ENCODE measurements around the gene C2orf49. TPM values are rescaled to one million over a fixed set of nuclear protein-coding genes. Genes with fewer than 3 reads are reported as not detected.

The C2orf49 gene
- total RNA-seq, 1 donor from 2014 or later: 21.6 TPM

DNA sequence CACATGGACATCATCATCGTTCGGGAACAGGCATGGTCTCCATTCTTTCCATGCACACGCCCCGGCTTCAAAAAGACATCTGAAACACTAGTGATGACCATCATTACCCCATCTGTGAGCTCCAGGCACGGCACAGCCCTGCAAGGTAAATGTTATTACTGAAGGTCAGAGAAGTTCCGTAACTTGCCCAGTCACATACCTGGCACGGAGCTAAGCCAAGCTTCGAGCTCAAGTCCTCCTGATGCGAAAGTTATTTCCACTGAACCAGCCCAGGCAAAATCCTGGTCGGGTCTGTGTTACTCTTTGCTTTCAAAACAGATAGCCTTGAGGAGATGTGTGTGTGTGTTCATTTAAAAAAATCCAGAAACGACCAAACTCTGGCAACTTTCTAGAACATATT is 38.7 kb downstream of the C2orf49 start:
- H3K4me1 Mint-ChIP-seq (ENCODE audit: low read depth, unreplicated experiment): peaks cover 48% of the 10 kb centered on the region

DNA sequence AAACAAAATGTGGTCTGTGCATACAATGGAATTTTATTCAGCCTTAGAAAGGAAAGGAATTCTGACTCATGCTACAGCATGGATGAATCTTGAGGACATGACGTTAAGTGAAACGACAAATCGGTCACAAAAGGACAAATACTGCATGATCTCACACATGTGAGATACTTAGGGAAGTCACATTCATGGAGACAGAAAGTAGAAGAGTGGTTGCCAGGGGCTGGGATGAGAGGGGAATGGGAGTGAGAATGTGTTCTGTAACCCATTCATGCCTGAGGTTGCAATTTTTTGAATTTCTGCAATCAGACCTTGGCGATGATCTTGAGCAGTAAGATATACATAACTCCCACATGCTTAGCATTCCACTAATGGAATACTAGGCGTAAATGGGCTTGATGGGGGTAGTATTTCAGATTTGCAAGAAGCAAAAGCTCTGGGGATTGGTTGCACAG is 39.5 kb downstream of the C2orf49 start:
- DNase-seq (ENCODE audit: low read depth) (peak; percentile 92), FAIRE-seq (no peak)
- Histone ChIP-seq H4K20me1 (ENCODE audit: insufficient read depth, low read length) (peaks cover 99% of the 10 kb centered on the region), H3K4me2 (ENCODE audit: low read length) (peak overlapping the region; percentile 50), H3K27ac (ENCODE audit: low read depth, low read length) (peak overlapping the region; percentile 66), H3K36me3 (ENCODE audit: insufficient read depth, low read length) (peaks cover 71% of the 10 kb centered on the region), H3K27me3 (ENCODE audit: insufficient read depth, low read length) (no peaks in the 10 kb centered on the region), H3K4me3 (ENCODE audit: insufficient read depth, low read depth, low read length) (no peak overlapping the region), H3K79me2 (ENCODE audit: insufficient read depth, low read length) (peaks cover 91% of the 10 kb centered on the region), H3K9me3 (ENCODE audit: insufficient read depth, low read depth, low read length) (no peaks in the 10 kb centered on the region), H3K4me1 (ENCODE audit: insufficient read depth, low read length) (peaks cover 72% of the 10 kb centered on the region), H3K9ac (ENCODE audit: low read length) (peak overlapping the region; percentile 2), H2AFZ (ENCODE audit: low read depth, low read length) (no peak overlapping the region)
- H3K4me3 Mint-ChIP-seq (ENCODE audit: unreplicated experiment): no peak overlapping the region
- TF ChIP-seq EZH2 (IDR thresholded peaks at IDR 0.05; ENCODE audit: insufficient read depth, low read length): no peak
- TF ChIP-seq, protein P1, sequence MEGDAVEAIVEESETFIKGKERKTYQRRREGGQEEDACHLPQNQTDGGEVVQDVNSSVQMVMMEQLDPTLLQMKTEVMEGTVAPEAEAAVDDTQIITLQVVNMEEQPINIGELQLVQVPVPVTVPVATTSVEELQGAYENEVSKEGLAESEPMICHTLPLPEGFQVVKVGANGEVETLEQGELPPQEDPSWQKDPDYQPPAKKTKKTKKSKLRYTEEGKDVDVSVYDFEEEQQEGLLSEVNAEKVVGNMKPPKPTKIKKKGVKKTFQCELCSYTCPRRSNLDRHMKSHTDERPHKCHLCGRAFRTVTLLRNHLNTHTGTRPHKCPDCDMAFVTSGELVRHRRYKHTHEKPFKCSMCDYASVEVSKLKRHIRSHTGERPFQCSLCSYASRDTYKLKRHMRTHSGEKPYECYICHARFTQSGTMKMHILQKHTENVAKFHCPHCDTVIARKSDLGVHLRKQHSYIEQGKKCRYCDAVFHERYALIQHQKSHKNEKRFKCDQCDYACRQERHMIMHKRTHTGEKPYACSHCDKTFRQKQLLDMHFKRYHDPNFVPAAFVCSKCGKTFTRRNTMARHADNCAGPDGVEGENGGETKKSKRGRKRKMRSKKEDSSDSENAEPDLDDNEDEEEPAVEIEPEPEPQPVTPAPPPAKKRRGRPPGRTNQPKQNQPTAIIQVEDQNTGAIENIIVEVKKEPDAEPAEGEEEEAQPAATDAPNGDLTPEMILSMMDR (IDR thresholded peaks at IDR 0.05; ENCODE audit: insufficient read depth, low read depth, low read length): no peak
- peaks cover 45% of the 10 kb centered on the region for H3K4me1 Mint-ChIP-seq (ENCODE audit: low read depth, unreplicated experiment)
- H3K9me3 Mint-ChIP-seq (ENCODE audit: unreplicated experiment): no peaks in the 10 kb centered on the region
- no peaks in the 10 kb centered on the region for H3K27me3 Mint-ChIP-seq (ENCODE audit: low read depth, unreplicated experiment)
- peaks cover 61% of the 10 kb centered on the region for H3K36me3 Mint-ChIP-seq (ENCODE audit: low read depth, unreplicated experiment)
- H3K27ac Mint-ChIP-seq (ENCODE audit: unreplicated experiment): no peak overlapping the region

More for the DNA sequence above, 38.7 kb downstream of the C2orf49 start:
- H3K36me3 ChIP-seq (ENCODE audit: insufficient read depth, low read length): peaks cover 71% of the 10 kb centered on the region
- Mint-ChIP-seq H3K27ac (ENCODE audit: unreplicated experiment) (peak overlapping the region; percentile 67), H3K9me3 (ENCODE audit: unreplicated experiment) (no peaks in the 10 kb centered on the region), H3K36me3 (ENCODE audit: low read depth, unreplicated experiment) (peaks cover 55% of the 10 kb centered on the region), H3K4me3 (ENCODE audit: unreplicated experiment) (no peak overlapping the region), H3K27me3 (ENCODE audit: low read depth, unreplicated experiment) (no peaks in the 10 kb centered on the region)
- no peaks in the 10 kb centered on the region for H3K27me3 ChIP-seq (ENCODE audit: insufficient read depth, low read length)
- DNase-seq (ENCODE audit: low read depth): no peak
- peak overlapping the region; percentile 50 for H3K4me2 ChIP-seq (ENCODE audit: low read length)
- peaks cover 76% of the 10 kb centered on the region for H3K4me1 ChIP-seq (ENCODE audit: insufficient read depth, low read length)
- no peak for FAIRE-seq
- no peaks in the 10 kb centered on the region for H3K9me3 ChIP-seq (ENCODE audit: insufficient read depth, low read depth, low read length)
- H3K9ac ChIP-seq (ENCODE audit: low read length): peak overlapping the region; percentile 13
- peak overlapping the region; percentile 66 for H3K27ac ChIP-seq (ENCODE audit: low read depth, low read length)
- H4K20me1 ChIP-seq (ENCODE audit: insufficient read depth, low read length): peaks cover 99% of the 10 kb centered on the region
- H3K4me3 ChIP-seq (ENCODE audit: insufficient read depth, low read depth, low read length): no peak overlapping the region
- no peak overlapping the region for H2AFZ ChIP-seq (ENCODE audit: low read depth, low read length)
- TF ChIP-seq EZH2 (IDR thresholded peaks at IDR 0.05; ENCODE audit: insufficient read depth, low read length): no peak
- TF ChIP-seq, protein P1 (IDR thresholded peaks at IDR 0.05; ENCODE audit: insufficient read depth, low read depth, low read length): no peak
- peaks cover 91% of the 10 kb centered on the region for H3K79me2 ChIP-seq (ENCODE audit: insufficient read depth, low read length)

DNA sequence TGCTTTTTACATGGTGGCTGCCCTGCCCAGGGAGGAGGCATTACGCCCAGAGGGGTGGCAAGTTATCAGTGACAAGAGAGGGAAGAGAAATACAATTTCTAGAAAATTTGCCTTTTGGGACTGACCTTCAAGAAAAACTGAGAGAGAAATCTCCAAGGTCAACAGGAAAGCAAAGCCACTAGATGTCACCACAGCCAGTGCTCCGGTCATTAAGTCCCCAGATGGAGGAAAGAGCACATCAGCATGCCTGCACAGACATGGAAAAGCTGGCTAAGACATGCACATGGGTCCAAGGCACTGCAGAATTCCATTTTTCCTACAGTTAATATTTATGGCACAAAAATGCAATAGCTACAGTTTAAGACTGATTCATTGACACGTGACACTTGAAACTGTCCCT is 40.5 kb downstream of the C2orf49 start:
- peak overlapping the region; percentile 57 for H3K27ac ChIP-seq (ENCODE audit: low read depth, low read length)
- H3K4me1 Mint-ChIP-seq (ENCODE audit: low read depth, unreplicated experiment): peaks cover 45% of the 10 kb centered on the region
- H3K36me3 ChIP-seq (ENCODE audit: insufficient read depth, low read length): peaks cover 73% of the 10 kb centered on the region
- no peaks in the 10 kb centered on the region for H3K9me3 ChIP-seq (ENCODE audit: insufficient read depth, low read depth, low read length)
- H3K4me3 Mint-ChIP-seq (ENCODE audit: unreplicated experiment): no peak overlapping the region
- H3K4me3 ChIP-seq (ENCODE audit: insufficient read depth, low read depth, low read length): no peak overlapping the region
- FAIRE-seq (no peak), DNase-seq (ENCODE audit: low read depth) (no peak)
- no peak for TF ChIP-seq EZH2 (IDR thresholded peaks at IDR 0.05; ENCODE audit: insufficient read depth, low read length)
- TF ChIP-seq, protein P1 (IDR thresholded peaks at IDR 0.05; ENCODE audit: insufficient read depth, low read depth, low read length): no peak
- peaks cover 53% of the 10 kb centered on the region for H3K36me3 Mint-ChIP-seq (ENCODE audit: low read depth, unreplicated experiment)
- H3K9ac ChIP-seq (ENCODE audit: low read length): peak overlapping the region; percentile 35
- H3K79me2 ChIP-seq (ENCODE audit: insufficient read depth, low read length): peaks cover 98% of the 10 kb centered on the region
- H3K9me3 Mint-ChIP-seq (ENCODE audit: unreplicated experiment): no peaks in the 10 kb centered on the region
- H3K27me3 ChIP-seq (ENCODE audit: insufficient read depth, low read length): no peaks in the 10 kb centered on the region
- H4K20me1 ChIP-seq (ENCODE audit: insufficient read depth, low read length): peaks cover 97% of the 10 kb centered on the region
- H3K4me2 ChIP-seq (ENCODE audit: low read length): peak overlapping the region; percentile 10
- H3K27ac Mint-ChIP-seq (ENCODE audit: unreplicated experiment): no peak overlapping the region
- H3K4me1 ChIP-seq (ENCODE audit: insufficient read depth, low read length): peaks cover 72% of the 10 kb centered on the region
- H2AFZ ChIP-seq (ENCODE audit: low read depth, low read length): no peak overlapping the region
- no peaks in the 10 kb centered on the region for H3K27me3 Mint-ChIP-seq (ENCODE audit: low read depth, unreplicated experiment)
